ENCODE data around the gene LRRC57. TPM values are rescaled to one million over a fixed set of nuclear protein-coding genes. Genes with fewer than 3 reads are reported as not detected.

LRRC57 gene
- total and polyA plus RNA-seq, 2 of the 8 experiments (the other 6 are each of a cell fraction or from before 2014, with no cell fraction given), result 5.0 to 12.7 TPM

GRCh38 chr15:42558739-42559138 lies 10.1 kb upstream of the LRRC57 start:
- H3K18ac ChIP-seq (ENCODE audit: extremely low read depth, low read length), result no peak overlapping the region
- no peak overlapping the region for H2AK5ac ChIP-seq (ENCODE audit: low read depth, low read length)
- no peaks in the 10 kb centered on the region for H4K20me1 ChIP-seq (replicated peaks in 1 of 2; ENCODE audit: control insufficient read depth in 1 of 2, insufficient read depth in 2 of 2, low read length in 2 of 2)
- no peak overlapping the region for H4K8ac ChIP-seq (ENCODE audit: extremely low read depth, insufficient read depth, low read length)
- H3K27me3 ChIP-seq (replicated peaks in 1 of 4; ENCODE audit: control insufficient read depth in 3 of 4, extremely low read depth in 1 of 4, insufficient read depth in 3 of 4, low read length in 3 of 4), result no peaks in the 10 kb centered on the region
- no peak overlapping the region for H3K56ac ChIP-seq (replicated peaks; ENCODE audit: insufficient read length, low read depth, low read length)
- no peak overlapping the region for H3K23ac ChIP-seq (ENCODE audit: insufficient read length)
- no peak overlapping the region for H3K14ac ChIP-seq (ENCODE audit: insufficient read length)
- no peak for FAIRE-seq
- no peaks in the 10 kb centered on the region for H3K4me1 ChIP-seq (replicated peaks in 1 of 4; ENCODE audit: control insufficient read depth in 3 of 4, insufficient read depth in 4 of 4, low read length in 3 of 4)
- H3K4ac ChIP-seq (replicated peaks; ENCODE audit: insufficient read length, low read depth, low read length), result no peak overlapping the region
- 89% methylated on average over 3 of the region's 3 CpGs; no CpG with 5 or more reads in 1 of the 2 experiments for WGBS, 2 experiments (ENCODE audit: extremely low coverage in 1 of 2, insufficient coverage in 1 of 2, insufficient read length in 1 of 2, insufficient replicate concordance in 2 of 2, low coverage in 1 of 2, low lambda C conversion rate in 2 of 2, missing lambda C conversion rate in 1 of 2)
- H3K23me2 ChIP-seq (ENCODE audit: low read depth, low read length), result no peaks in the 10 kb centered on the region
- no peak overlapping the region for H2BK15ac ChIP-seq (ENCODE audit: low read length)
- peaks cover 0 to 10% of the 10 kb centered on the region in 2 experiments; a peak in 2 of 4 replicates for H3K79me2 ChIP-seq (ENCODE audit: control insufficient read depth in 1 of 2, insufficient read depth in 2 of 2, low read length in 2 of 2)
- H3K27ac ChIP-seq (ENCODE audit: low read depth, low read length), result no peak overlapping the region
- H4K91ac ChIP-seq (replicated peaks; ENCODE audit: insufficient read length, low read length), result no peak overlapping the region
- H3K79me1 ChIP-seq (ENCODE audit: low read depth, low read length), result no peaks in the 10 kb centered on the region; the same call in 1 of the 2 replicates
- H3K9ac ChIP-seq (replicated peaks in 1 of 4; ENCODE audit: extremely low read depth in 1 of 4, low read depth in 3 of 4, low read length in 3 of 4), result no peak overlapping the region
- H3K4me2 ChIP-seq (ENCODE audit: insufficient read depth in 1 of 2, low read depth in 2 of 2, low read length in 2 of 2), result no peak overlapping the region
- no peak overlapping the region for H2AFZ ChIP-seq (ENCODE audit: low read length)
- ChIA-PET CTCF (ENCODE audit: partially characterized antibody) (interaction anchor here (0.7 to 1.6 kb wide), 2 partner anchors 93 to 727 kb away, joined by 3 to 4 read pairs; no protein-coding TSS in a partner anchor), POLR2A (ENCODE audit: partially characterized antibody) (interaction anchor here (0.7 kb wide), 1 partner anchor 1076 kb away, joined by 3 read pairs; no protein-coding TSS in a partner anchor)
- H2BK5ac ChIP-seq (ENCODE audit: low read depth, low read length), result no peak overlapping the region
- no peak overlapping the region for H2BK120ac ChIP-seq (replicated peaks; ENCODE audit: low read depth, low read length)
- H2BK12ac ChIP-seq (ENCODE audit: low read depth, low read length), result no peak overlapping the region
- no peaks in the 10 kb centered on the region for H3K9me3 ChIP-seq (ENCODE audit: insufficient read depth in 2 of 2, low read depth in 1 of 2, low read length in 1 of 2)
- no peak overlapping the region for H4K5ac ChIP-seq (ENCODE audit: insufficient read length, low read depth, low read length)
- DNase-seq (ENCODE audit: low read depth in 1 of 2, low spot score in 2 of 2), result no peak
- H3K4me3 ChIP-seq (ENCODE audit: extremely low read depth in 1 of 4, insufficient read depth in 2 of 4, low read depth in 3 of 4, low read length in 4 of 4), result no peak overlapping the region
- H3K36me3 ChIP-seq (ENCODE audit: control insufficient read depth in 2 of 4, insufficient read depth in 4 of 4, low read length in 3 of 4), result peaks cover 0 to 39% (median 25%) of the 10 kb centered on the region in 4 experiments; a peak in 6 of 8 replicates
- H2BK20ac ChIP-seq (ENCODE audit: low read length), result no peak overlapping the region
- TF ChIP-seq JUN (IDR thresholded peaks at IDR 0.05; ENCODE audit: low read depth, low read length) (no peak), GABPA (IDR thresholded peaks at IDR 0.05; ENCODE audit: borderline replicate concordance, insufficient read depth, low read length) (no peak), TCF12 (IDR thresholded peaks at IDR 0.05; ENCODE audit: low read depth, low read length) (no peak), HDAC6 (IDR thresholded peaks at IDR 0.05; ENCODE audit: low read depth, low read length) (no peak), KDM4A (IDR thresholded peaks at IDR 0.05; ENCODE audit: low read depth, low read length, severe bottlenecking) (no peak), ATF3 (IDR thresholded peaks at IDR 0.05; ENCODE audit: insufficient read depth, low read depth, low read length) (no peak), CHD1 (IDR thresholded peaks at IDR 0.05; ENCODE audit: low read depth, low read length) (no peak), JUND (IDR thresholded peaks at IDR 0.05; ENCODE audit: low read length) (no peak), NRF1 (IDR thresholded peaks at IDR 0.05; ENCODE audit: low read depth, low read length) (no peak), RXRA (IDR thresholded peaks at IDR 0.05; ENCODE audit: insufficient read depth, low read depth, low read length) (no peak), EZH2 (IDR thresholded peaks at IDR 0.05; ENCODE audit: low read depth, low read length, severe bottlenecking) (no peak), YY1 (IDR thresholded peaks at IDR 0.05; ENCODE audit: low read depth, low read length) (no peak)
